Brain microvascular endothelial cell (primary cell): Measurements from ENCODE around the gene TEFM.
"Not testable (repeated sequence)": the region's sequence is repeated elsewhere in the genome, so short reads cannot be mapped to it uniquely, and the experiment has no call there.

Source experiments
- DNase-seq: peaks from one replicate; pipeline ENCODE4 v3.0.0-alpha.2; 2020
- H3K27ac ChIP-seq: fragments of 250-450 bp; sonication (Bioruptor Pico); 2 replicates; pipeline ENCODE4 v1.5.1; 2020; ENCODE audit warnings: mild to moderate bottlenecking, moderate library complexity
- H3K27me3 ChIP-seq: fragments of 250-450 bp; sonication (Bioruptor Pico); replicated peaks from 2 replicates; pipeline ENCODE4 v1.5.1; 2020; ENCODE audit warnings: mild to moderate bottlenecking
- H3K36me3 ChIP-seq: fragments of 250-450 bp; sonication (Bioruptor Pico); replicated peaks from 2 replicates; pipeline ENCODE4 v1.5.1; 2020; ENCODE audit warnings: mild to moderate bottlenecking
- H3K4me3 ChIP-seq: 2 replicates; pipeline ENCODE4 v1.5.1; 2011; ENCODE audit warnings: low read depth, mild to moderate bottlenecking, control low read depth, low read length, moderate library complexity
- in situ Hi-C: cut with HindIII; loops from 2 replicates; pipeline ENCODE4 v1.10.0; 2017; ENCODE audit warnings: low sequenced_read_pairs, low pct_ligation_motif_present
- TF ChIP-seq, protein P1 (sequence below): IDR thresholded peaks from 2 replicates; pipeline ENCODE4 v1.5.1; 2011; ENCODE audit warnings: low read depth, mild to moderate bottlenecking, moderate library complexity, low read length, control low read depth, inconsistent platforms; ENCODE audit errors: missing control alignments

Gene TEFM

GRCh38 chr17:30947796-30948195 is 41.8 kb upstream of the TEFM start:
- Histone ChIP-seq H3K27me3 (no peaks in the 10 kb centered on the region), H3K27ac (no peak overlapping the region), H3K36me3 (no peaks in the 10 kb centered on the region), H3K4me3 (no peak overlapping the region)
- no peak for DNase-seq
- TF ChIP-seq, protein P1, sequence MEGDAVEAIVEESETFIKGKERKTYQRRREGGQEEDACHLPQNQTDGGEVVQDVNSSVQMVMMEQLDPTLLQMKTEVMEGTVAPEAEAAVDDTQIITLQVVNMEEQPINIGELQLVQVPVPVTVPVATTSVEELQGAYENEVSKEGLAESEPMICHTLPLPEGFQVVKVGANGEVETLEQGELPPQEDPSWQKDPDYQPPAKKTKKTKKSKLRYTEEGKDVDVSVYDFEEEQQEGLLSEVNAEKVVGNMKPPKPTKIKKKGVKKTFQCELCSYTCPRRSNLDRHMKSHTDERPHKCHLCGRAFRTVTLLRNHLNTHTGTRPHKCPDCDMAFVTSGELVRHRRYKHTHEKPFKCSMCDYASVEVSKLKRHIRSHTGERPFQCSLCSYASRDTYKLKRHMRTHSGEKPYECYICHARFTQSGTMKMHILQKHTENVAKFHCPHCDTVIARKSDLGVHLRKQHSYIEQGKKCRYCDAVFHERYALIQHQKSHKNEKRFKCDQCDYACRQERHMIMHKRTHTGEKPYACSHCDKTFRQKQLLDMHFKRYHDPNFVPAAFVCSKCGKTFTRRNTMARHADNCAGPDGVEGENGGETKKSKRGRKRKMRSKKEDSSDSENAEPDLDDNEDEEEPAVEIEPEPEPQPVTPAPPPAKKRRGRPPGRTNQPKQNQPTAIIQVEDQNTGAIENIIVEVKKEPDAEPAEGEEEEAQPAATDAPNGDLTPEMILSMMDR = no peak
- in situ Hi-C loops = no loop called here

- H3K27me3 ChIP-seq = no peaks in the 10 kb centered on the region
- H3K4me3 ChIP-seq = no peak overlapping the region
- in situ Hi-C loops = no loop called here
- no peak for DNase-seq
- no peak overlapping the region for H3K27ac ChIP-seq
- TF ChIP-seq, protein P1 = no peak
- no peaks in the 10 kb centered on the region for H3K36me3 ChIP-seq
Measured at GRCh38 chr17:30942308-30943079, 36.5 kb upstream of the TEFM start.

DNA sequence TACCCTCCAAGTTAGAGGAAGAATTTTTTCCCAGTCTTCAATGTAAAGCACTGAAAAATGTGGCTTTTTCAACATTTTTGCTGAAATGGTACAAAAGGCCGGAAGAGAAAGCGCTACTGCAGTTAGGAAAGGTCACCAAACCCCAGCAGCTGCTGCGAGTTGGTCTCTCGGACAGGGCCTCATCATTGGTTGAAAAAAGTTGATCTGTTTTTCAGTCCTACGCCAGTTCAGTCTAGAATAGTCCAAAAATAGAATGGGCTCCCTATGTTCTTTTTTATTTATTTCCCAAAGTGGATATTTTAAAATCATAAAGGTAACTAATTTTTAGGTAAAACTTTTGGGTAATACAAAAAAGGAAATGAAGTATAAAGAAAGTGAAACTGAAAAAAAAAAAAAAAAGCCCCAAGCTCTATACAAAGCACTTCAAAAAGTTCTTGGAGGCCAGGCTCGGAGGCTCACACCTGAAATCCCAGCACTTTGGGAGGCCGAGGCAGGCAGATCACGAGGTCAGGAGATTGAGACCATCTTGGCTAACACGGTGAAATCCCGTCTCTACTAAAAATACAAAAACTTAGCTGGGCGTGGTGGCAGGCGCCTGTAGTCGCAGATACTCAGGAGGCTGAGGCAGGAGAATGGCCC is 33.1 kb upstream of the TEFM start:
- no peaks in the 10 kb centered on the region for H3K36me3 ChIP-seq
- H3K4me3 ChIP-seq = no peak overlapping the region
- TF ChIP-seq, protein P1 = no peak
- in situ Hi-C loops = no loop called here
- H3K27ac ChIP-seq = no peak overlapping the region
- no peak for DNase-seq
- H3K27me3 ChIP-seq = no peaks in the 10 kb centered on the region

- Histone ChIP-seq H3K36me3 (no peaks in the 10 kb centered on the region), H3K27ac (no peak overlapping the region), H3K4me3 (no peak overlapping the region), H3K27me3 (no peaks in the 10 kb centered on the region)
- in situ Hi-C loops = no loop called here
- TF ChIP-seq, protein P1 = no peak
- DNase-seq = no peak
Measured at GRCh38 chr17:30933966-30934365, 27.9 kb upstream of the TEFM start.

DNA sequence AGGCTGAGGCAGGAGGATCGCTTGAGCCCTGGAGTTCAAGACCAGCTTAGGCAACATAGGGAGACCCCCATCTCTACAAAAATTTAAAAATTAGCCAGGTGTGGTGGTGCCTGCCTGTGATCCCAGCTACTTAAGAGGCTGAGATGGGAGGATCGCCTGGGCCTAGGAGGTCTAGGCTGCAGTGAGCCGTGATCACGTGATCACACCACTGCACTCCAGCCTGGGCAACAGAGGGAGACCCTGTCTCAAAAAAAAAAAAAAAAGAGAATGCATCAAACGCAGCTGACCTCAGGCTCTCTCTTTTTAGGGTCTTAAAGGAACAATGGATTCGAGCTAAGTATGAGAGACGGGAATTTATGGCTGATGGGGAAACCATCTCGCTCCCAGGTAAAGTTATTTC is 25.5 kb upstream of the TEFM start:
- H3K27me3 ChIP-seq, DNase-seq, H3K36me3 ChIP-seq, H3K4me3 ChIP-seq, in situ Hi-C loops, H3K27ac ChIP-seq: not testable (repeated sequence)

GRCh38 chr17:30930495-30930894 is 24.5 kb upstream of the TEFM start:
- no peak for DNase-seq
- in situ Hi-C loops = no loop called here
- no peaks in the 10 kb centered on the region for H3K36me3 ChIP-seq
- no peak overlapping the region for H3K4me3 ChIP-seq
- no peak overlapping the region for H3K27ac ChIP-seq
- TF ChIP-seq, protein P1 = no peak
- H3K27me3 ChIP-seq = no peaks in the 10 kb centered on the region

DNA sequence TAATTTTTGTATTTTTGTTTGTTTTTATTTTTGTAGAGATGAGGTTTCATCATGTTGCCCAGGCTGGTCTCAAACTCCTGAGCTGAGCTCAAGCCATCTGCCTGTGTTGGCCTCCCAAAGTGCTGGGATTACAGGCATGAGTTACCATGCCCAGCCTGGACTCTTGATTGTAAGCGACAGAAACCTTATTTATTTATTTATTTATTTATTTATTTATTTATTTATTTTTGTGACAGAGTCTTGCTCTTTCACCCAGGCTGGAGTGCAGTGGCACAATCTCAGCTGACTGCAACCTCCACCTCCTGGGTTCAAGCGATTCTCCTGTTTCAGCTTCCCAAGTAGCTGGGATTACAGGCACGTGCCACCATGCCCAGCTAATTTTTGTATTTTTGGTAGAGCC is 23.8 kb upstream of the TEFM start:
- in situ Hi-C loops, DNase-seq, H3K36me3 ChIP-seq, H3K4me3 ChIP-seq, H3K27me3 ChIP-seq, H3K27ac ChIP-seq: not testable (repeated sequence)
